NCI-H2029 treated with DMSO at 0.1 percent for 48 hours (cell line): Measurements from ENCODE around the gene GADD45G.
A peak's percentile ranks its signal among the peaks of the same experiment; 100 is the strongest.

ENCODE experiments used
- DNase-seq: peaks from one replicate; lab custom pipeline; 2025; lab: John Stamatoyannopoulos, UW

Gene GADD45G

GRCh38 chr9:89592963-89593726 lies 11.7 kb upstream of the GADD45G start:
- DNase-seq = no peak

- peak; percentile 17 for DNase-seq
Measured at GRCh38 chr9:89593727-89594427, 10.9 kb upstream of the GADD45G start.

- no peak for DNase-seq
Measured at GRCh38 chr9:89594811-89595550, 9.8 kb upstream of the GADD45G start.

- DNase-seq = no peak
Measured at GRCh38 chr9:89595646-89596045, 9.2 kb upstream of the GADD45G start.

GRCh38 chr9:89596937-89597555 lies 7.8 kb upstream of the GADD45G start:
- DNase-seq = no peak

GRCh38 chr9:89597711-89598362 lies 7.0 kb upstream of the GADD45G start:
- DNase-seq = no peak

GRCh38 chr9:89598363-89598713 lies 6.5 kb upstream of the GADD45G start:
- DNase-seq = no peak

GRCh38 chr9:89598926-89599325 lies 5.9 kb upstream of the GADD45G start:
- DNase-seq = no peak

- DNase-seq = no peak
Measured at GRCh38 chr9:89600831-89601230, 4.0 kb upstream of the GADD45G start.

- DNase-seq = no peak
Measured at GRCh38 chr9:89601306-89601705, 3.5 kb upstream of the GADD45G start.

- no peak for DNase-seq
Measured at GRCh38 chr9:89601856-89602562, 2.8 kb upstream of the GADD45G start.

GRCh38 chr9:89602978-89603766 lies 1.6 kb upstream of the GADD45G start:
- DNase-seq = peak; percentile 92

GRCh38 chr9:89603767-89604665 lies 796 bp upstream of the GADD45G start:
- peak; percentile 88 for DNase-seq

- no peak for DNase-seq
Measured at GRCh38 chr9:89605465-89606048, 745 bp downstream of the GADD45G start.

- DNase-seq = no peak
Measured at GRCh38 chr9:89606049-89606623, 1.3 kb downstream of the GADD45G start.

GRCh38 chr9:89606624-89607311 lies 2.0 kb downstream of the GADD45G start:
- peak; percentile 46 for DNase-seq

GRCh38 chr9:89608641-89609335 lies 4.0 kb downstream of the GADD45G start:
- DNase-seq = peak; percentile 41
